ENCODE results near the gene ARL14.

ARL14 gene

GRCh38 chr3:160675566-160676124, 1.3 kb upstream of the ARL14 start:
- H3K27ac ChIP-seq = peak overlapping the region; percentile 89
- DNase-seq (ENCODE audit: low read depth, low spot score) = no peak

GRCh38 chr3:160677459-160677881, 510 bp downstream of the ARL14 start:
- H3K27ac ChIP-seq = peak overlapping the region; percentile 89

GRCh38 chr3:160678292-160678842, 1.4 kb downstream of the ARL14 start:
- DNase-seq (ENCODE audit: low read depth, low spot score) = no peak
- peak overlapping the region; percentile 89 for H3K27ac ChIP-seq

More at GRCh38 chr3:160677459-160677881, 510 bp downstream of the ARL14 start:
- DNase-seq (ENCODE audit: low read depth, low spot score) = no peak

GRCh38 chr3:160684368-160684740, 7.4 kb downstream of the ARL14 start:
- no peak overlapping the region for H3K27ac ChIP-seq
- no peak for DNase-seq (ENCODE audit: low read depth, low spot score)

- no peak for DNase-seq (ENCODE audit: low read depth, low spot score)
- no peak overlapping the region for H3K27ac ChIP-seq
Measured at GRCh38 chr3:160685144-160685766, 8.3 kb downstream of the ARL14 start.

GRCh38 chr3:160686955-160687535, 10.1 kb downstream of the ARL14 start:
- DNase-seq (ENCODE audit: low read depth, low spot score) = no peak
- H3K27ac ChIP-seq = no peak overlapping the region

- no peak for DNase-seq (ENCODE audit: low read depth, low spot score)
- no peak overlapping the region for H3K27ac ChIP-seq
Measured at GRCh38 chr3:160691151-160691550, 14.2 kb downstream of the ARL14 start.

GRCh38 chr3:160691962-160692361, 15.0 kb downstream of the ARL14 start:
- no peak overlapping the region for H3K27ac ChIP-seq
- DNase-seq (ENCODE audit: low read depth, low spot score) = no peak

GRCh38 chr3:160693191-160693590, 16.2 kb downstream of the ARL14 start:
- no peak for DNase-seq (ENCODE audit: low read depth, low spot score)
- H3K27ac ChIP-seq = no peak overlapping the region

GRCh38 chr3:160694345-160694744, 17.4 kb downstream of the ARL14 start:
- no peak overlapping the region for H3K27ac ChIP-seq
- DNase-seq (ENCODE audit: low read depth, low spot score) = no peak

- no peak overlapping the region for H3K27ac ChIP-seq
- DNase-seq (ENCODE audit: low read depth, low spot score) = no peak
Measured at GRCh38 chr3:160695003-160695402, 18.0 kb downstream of the ARL14 start.

GRCh38 chr3:160695915-160696327, 19.0 kb downstream of the ARL14 start:
- DNase-seq (ENCODE audit: low read depth, low spot score) = no peak
- no peak overlapping the region for H3K27ac ChIP-seq

- DNase-seq (ENCODE audit: low read depth, low spot score) = no peak
- H3K27ac ChIP-seq = no peak overlapping the region
Measured at GRCh38 chr3:160697637-160698380, 20.8 kb downstream of the ARL14 start.

- no peak overlapping the region for H3K27ac ChIP-seq
- DNase-seq (ENCODE audit: low read depth, low spot score) = no peak
Measured at GRCh38 chr3:160698599-160699195, 21.7 kb downstream of the ARL14 start.

- H3K27ac ChIP-seq = no peak overlapping the region
- DNase-seq (ENCODE audit: low read depth, low spot score) = no peak
Measured at GRCh38 chr3:160701490-160701889, 24.5 kb downstream of the ARL14 start.

- no peak overlapping the region for H3K27ac ChIP-seq
- DNase-seq (ENCODE audit: low read depth, low spot score) = no peak
Measured at GRCh38 chr3:160702290-160702689, 25.3 kb downstream of the ARL14 start.

GRCh38 chr3:160703974-160704373, 27.0 kb downstream of the ARL14 start:
- no peak overlapping the region for H3K27ac ChIP-seq
- DNase-seq (ENCODE audit: low read depth, low spot score) = no peak

- peak; percentile 8 for DNase-seq (ENCODE audit: low read depth, low spot score)
- no peak overlapping the region for H3K27ac ChIP-seq
Measured at GRCh38 chr3:160707187-160707794, 30.3 kb downstream of the ARL14 start.

GRCh38 chr3:160709477-160710182, 32.7 kb downstream of the ARL14 start:
- H3K27ac ChIP-seq = no peak overlapping the region
- no peak for DNase-seq (ENCODE audit: low read depth, low spot score)
